Prostate gland (tissue), 2 donors: ENCODE data around the gene ZBTB7C.

Source experiments
- POLR2A ChIP-seq: fragments of 450-650 bp; IDR thresholded peaks from one replicate; pipeline ENCODE4 v1.6.1; 2016; ENCODE audit warnings: antibody characterized with exemption, mild to moderate bottlenecking
- TF ChIP-seq, protein P1 (sequence below), 4 experiments: fragments of 200-600 bp in 2 of 4; fragments of 450-650 bp in 2 of 4; sonication (generic) in 2 of 4; IDR thresholded peaks; 1 replicate in 3 of 4; 2 replicates in 1 of 4; pipeline ENCODE4 v1.5.1; 2016 to 2019; ENCODE audit warnings: antibody characterized with exemption in 4 of 4, mild to moderate bottlenecking in 2 of 4, moderate library complexity in 2 of 4

DNA sequence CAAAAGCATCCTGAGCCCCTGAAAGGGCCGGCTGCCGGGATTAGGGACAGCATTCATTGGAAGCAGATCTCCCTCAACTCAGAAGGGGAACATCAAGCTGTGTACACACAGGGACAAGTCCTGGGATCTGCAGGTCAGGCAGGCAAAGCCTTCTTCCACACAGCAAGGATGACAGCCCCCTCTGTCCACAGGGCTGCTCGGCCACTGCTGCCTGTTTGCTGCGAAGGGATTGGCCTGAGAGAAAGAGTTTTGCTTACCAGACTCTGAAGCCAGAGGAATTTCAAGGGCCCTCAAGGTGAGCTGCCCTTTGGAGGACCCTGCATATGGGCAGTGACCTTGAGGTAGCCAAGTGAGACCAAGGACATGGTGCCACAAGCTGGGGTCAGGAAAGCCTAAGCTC, 11.1 kb downstream of the ZBTB7C start:
- TF ChIP-seq, protein P1, sequence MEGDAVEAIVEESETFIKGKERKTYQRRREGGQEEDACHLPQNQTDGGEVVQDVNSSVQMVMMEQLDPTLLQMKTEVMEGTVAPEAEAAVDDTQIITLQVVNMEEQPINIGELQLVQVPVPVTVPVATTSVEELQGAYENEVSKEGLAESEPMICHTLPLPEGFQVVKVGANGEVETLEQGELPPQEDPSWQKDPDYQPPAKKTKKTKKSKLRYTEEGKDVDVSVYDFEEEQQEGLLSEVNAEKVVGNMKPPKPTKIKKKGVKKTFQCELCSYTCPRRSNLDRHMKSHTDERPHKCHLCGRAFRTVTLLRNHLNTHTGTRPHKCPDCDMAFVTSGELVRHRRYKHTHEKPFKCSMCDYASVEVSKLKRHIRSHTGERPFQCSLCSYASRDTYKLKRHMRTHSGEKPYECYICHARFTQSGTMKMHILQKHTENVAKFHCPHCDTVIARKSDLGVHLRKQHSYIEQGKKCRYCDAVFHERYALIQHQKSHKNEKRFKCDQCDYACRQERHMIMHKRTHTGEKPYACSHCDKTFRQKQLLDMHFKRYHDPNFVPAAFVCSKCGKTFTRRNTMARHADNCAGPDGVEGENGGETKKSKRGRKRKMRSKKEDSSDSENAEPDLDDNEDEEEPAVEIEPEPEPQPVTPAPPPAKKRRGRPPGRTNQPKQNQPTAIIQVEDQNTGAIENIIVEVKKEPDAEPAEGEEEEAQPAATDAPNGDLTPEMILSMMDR (IDR thresholded peaks at IDR 0.05): no peak
- no peak for TF ChIP-seq POLR2A
